ENCODE measurements around the gene WDR12. TPM values are rescaled to one million over a fixed set of nuclear protein-coding genes. Genes with fewer than 3 reads are reported as not detected.

The WDR12 gene
- total and polyA plus RNA-seq, 2 of the 13 experiments (the other 11 are each of a cell fraction or from before 2014, with no cell fraction given) = 94.4 to 216 TPM

DNA sequence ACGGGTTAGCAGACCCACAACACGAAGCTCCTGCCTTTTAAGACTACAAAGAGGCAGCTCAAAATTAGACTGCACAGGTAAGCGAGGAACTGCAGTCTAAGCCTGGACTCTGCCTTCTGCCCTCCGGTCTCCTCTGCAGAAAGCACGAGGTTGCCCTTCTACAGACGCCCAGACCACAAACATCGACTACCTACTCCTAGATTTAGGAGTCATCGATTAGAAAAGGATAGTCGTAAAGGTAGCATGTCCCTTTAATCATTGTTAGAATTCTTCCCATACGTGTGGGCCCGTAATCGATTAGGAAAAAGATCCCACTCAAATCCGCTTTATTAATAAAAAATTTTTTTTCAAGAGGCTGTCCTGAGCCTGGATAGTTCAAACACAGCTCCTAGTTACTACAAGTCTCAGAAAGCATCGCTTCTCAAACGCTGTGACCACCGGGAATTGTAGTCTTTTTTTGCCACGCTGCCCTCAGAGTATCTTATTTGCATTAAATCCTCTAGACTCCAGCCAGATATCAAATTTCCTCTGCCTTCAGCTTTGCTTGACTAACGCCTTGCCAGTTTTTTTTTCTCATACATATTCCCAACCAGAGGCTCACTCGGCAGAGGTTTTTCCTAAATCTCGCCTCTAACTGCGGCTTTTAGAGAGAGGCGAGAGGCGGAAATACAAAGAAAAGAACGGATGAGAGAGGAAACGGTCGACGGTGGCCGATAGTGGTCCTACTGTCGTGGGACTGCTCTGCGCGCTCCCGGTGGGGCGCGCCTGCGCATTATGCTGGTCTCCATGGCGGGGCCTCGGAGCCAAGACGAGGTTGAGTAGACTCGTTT is at the start of gene WDR12, which contains the start of gene CARF (continued):
- TF ChIP-seq, protein P1, sequence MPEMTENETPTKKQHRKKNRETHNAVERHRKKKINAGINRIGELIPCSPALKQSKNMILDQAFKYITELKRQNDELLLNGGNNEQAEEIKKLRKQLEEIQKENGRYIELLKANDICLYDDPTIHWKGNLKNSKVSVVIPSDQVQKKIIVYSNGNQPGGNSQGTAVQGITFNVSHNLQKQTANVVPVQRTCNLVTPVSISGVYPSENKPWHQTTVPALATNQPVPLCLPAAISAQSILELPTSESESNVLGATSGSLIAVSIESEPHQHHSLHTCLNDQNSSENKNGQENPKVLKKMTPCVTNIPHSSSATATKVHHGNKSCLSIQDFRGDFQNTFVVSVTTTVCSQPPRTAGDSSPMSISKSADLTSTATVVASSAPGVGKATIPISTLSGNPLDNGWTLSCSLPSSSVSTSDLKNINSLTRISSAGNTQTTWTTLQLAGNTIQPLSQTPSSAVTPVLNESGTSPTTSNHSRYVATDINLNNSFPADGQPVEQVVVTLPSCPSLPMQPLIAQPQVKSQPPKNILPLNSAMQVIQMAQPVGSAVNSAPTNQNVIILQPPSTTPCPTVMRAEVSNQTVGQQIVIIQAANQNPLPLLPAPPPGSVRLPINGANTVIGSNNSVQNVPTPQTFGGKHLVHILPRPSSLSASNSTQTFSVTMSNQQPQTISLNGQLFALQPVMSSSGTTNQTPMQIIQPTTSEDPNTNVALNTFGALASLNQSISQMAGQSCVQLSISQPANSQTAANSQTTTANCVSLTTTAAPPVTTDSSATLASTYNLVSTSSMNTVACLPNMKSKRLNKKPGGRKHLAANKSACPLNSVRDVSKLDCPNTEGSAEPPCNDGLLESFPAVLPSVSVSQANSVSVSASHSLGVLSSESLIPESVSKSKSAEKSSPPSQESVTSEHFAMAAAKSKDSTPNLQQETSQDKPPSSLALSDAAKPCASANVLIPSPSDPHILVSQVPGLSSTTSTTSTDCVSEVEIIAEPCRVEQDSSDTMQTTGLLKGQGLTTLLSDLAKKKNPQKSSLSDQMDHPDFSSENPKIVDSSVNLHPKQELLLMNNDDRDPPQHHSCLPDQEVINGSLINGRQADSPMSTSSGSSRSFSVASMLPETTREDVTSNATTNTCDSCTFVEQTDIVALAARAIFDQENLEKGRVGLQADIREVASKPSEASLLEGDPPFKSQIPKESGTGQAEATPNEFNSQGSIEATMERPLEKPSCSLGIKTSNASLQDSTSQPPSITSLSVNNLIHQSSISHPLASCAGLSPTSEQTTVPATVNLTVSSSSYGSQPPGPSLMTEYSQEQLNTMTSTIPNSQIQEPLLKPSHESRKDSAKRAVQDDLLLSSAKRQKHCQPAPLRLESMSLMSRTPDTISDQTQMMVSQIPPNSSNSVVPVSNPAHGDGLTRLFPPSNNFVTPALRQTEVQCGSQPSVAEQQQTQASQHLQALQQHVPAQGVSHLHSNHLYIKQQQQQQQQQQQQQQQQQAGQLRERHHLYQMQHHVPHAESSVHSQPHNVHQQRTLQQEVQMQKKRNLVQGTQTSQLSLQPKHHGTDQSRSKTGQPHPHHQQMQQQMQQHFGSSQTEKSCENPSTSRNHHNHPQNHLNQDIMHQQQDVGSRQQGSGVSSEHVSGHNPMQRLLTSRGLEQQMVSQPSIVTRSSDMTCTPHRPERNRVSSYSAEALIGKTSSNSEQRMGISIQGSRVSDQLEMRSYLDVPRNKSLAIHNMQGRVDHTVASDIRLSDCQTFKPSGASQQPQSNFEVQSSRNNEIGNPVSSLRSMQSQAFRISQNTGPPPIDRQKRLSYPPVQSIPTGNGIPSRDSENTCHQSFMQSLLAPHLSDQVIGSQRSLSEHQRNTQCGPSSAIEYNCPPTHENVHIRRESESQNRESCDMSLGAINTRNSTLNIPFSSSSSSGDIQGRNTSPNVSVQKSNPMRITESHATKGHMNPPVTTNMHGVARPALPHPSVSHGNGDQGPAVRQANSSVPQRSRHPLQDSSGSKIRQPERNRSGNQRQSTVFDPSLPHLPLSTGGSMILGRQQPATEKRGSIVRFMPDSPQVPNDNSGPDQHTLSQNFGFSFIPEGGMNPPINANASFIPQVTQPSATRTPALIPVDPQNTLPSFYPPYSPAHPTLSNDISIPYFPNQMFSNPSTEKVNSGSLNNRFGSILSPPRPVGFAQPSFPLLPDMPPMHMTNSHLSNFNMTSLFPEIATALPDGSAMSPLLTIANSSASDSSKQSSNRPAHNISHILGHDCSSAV (CRISPR knock-in tag; IDR thresholded peaks at IDR 0.05; ENCODE audit: borderline replicate concordance) = no peak
- TF ChIP-seq CHCHD3 (CRISPR knock-in tag; IDR thresholded peaks at IDR 0.05) (no peak), ERF (CRISPR knock-in tag; IDR thresholded peaks at IDR 0.05) (peak; percentile 34; the same call in 1 of the 2 replicates), PPARG (CRISPR knock-in tag; conservative IDR thresholded peaks at IDR 0.05) (peak; percentile 21), ARNT (IDR thresholded peaks at IDR 0.05) (no peak), ARNTL (CRISPR knock-in tag; IDR thresholded peaks at IDR 0.05) (0 out of 2 replicates have a peak, but pooled peaks have one; percentile 19), GPN1 (CRISPR knock-in tag; IDR thresholded peaks at IDR 0.05; ENCODE audit: borderline replicate concordance) (no peak), STAG1 (CRISPR knock-in tag; IDR thresholded peaks at IDR 0.05) (0 out of 2 replicates have a peak, but pooled peaks have one; percentile 3), CBX1 (IDR thresholded peaks at IDR 0.05; ENCODE audit: low read depth) (no peak), MIER3 (CRISPR knock-in tag; IDR thresholded peaks at IDR 0.05; ENCODE audit: borderline replicate concordance) (0 out of 2 replicates have a peak, but pooled peaks have one; percentile 15), HES4 (CRISPR knock-in tag; IDR thresholded peaks at IDR 0.05; ENCODE audit: borderline replicate concordance) (0 out of 2 replicates have a peak, but pooled peaks have one; percentile 75), ZBTB38 (CRISPR knock-in tag; IDR thresholded peaks at IDR 0.05) (0 out of 2 replicates have a peak, but pooled peaks have one; percentile 68), TARDBP (CRISPR knock-in tag; IDR thresholded peaks at IDR 0.05) (peak; percentile 82; the same call in 1 of the 2 replicates), RORA (CRISPR knock-in tag; IDR thresholded peaks at IDR 0.05) (no peak), ZSCAN21 (CRISPR knock-in tag; IDR thresholded peaks at IDR 0.05; ENCODE audit: borderline replicate concordance) (no peak), HNRNPL (IDR thresholded peaks at IDR 0.05; ENCODE audit: low read depth, low read length) (no peak)
- TF ChIP-seq, protein P2, sequence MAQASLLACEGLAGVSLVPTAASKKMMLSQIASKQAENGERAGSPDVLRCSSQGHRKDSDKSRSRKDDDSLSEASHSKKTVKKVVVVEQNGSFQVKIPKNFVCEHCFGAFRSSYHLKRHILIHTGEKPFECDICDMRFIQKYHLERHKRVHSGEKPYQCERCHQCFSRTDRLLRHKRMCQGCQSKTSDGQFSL (CRISPR knock-in tag; IDR thresholded peaks at IDR 0.05) = no peak
- TF ChIP-seq, protein P3, sequence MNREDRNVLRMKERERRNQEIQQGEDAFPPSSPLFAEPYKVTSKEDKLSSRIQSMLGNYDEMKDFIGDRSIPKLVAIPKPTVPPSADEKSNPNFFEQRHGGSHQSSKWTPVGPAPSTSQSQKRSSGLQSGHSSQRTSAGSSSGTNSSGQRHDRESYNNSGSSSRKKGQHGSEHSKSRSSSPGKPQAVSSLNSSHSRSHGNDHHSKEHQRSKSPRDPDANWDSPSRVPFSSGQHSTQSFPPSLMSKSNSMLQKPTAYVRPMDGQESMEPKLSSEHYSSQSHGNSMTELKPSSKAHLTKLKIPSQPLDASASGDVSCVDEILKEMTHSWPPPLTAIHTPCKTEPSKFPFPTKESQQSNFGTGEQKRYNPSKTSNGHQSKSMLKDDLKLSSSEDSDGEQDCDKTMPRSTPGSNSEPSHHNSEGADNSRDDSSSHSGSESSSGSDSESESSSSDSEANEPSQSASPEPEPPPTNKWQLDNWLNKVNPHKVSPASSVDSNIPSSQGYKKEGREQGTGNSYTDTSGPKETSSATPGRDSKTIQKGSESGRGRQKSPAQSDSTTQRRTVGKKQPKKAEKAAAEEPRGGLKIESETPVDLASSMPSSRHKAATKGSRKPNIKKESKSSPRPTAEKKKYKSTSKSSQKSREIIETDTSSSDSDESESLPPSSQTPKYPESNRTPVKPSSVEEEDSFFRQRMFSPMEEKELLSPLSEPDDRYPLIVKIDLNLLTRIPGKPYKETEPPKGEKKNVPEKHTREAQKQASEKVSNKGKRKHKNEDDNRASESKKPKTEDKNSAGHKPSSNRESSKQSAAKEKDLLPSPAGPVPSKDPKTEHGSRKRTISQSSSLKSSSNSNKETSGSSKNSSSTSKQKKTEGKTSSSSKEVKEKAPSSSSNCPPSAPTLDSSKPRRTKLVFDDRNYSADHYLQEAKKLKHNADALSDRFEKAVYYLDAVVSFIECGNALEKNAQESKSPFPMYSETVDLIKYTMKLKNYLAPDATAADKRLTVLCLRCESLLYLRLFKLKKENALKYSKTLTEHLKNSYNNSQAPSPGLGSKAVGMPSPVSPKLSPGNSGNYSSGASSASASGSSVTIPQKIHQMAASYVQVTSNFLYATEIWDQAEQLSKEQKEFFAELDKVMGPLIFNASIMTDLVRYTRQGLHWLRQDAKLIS (CRISPR knock-in tag; IDR thresholded peaks at IDR 0.05) = no peak
